HepG2 (cell line): ENCODE results near the gene POLN. TPM values are rescaled to one million over a fixed set of nuclear protein-coding genes. Genes with fewer than 3 reads are reported as not detected.

Experiments
- ARID3A ChIP-seq: IDR thresholded peaks from 2 replicates; pipeline ENCODE4 v1.6.1; 2012; ENCODE audit warnings: low read depth, low read length, improper control_type of control experiment
- CBX5 ChIP-seq: sonication (generic); formaldehyde crosslinking; IDR thresholded peaks from 2 replicates; pipeline ENCODE4 v1.4.0; 2020; ENCODE audit warnings: missing genetic modification reagents, borderline replicate concordance
- CSRNP2 ChIP-seq: sonication (generic); formaldehyde crosslinking; conservative IDR thresholded peaks from 2 replicates; pipeline ENCODE4 v1.8.0; 2022; ENCODE audit warnings: low read depth, missing genetic modification reagents
- CTCF ChIP-seq: sonication (generic); formaldehyde crosslinking; IDR thresholded peaks from 2 replicates; pipeline ENCODE4 v1.5.0; 2020; ENCODE audit warnings: mild to moderate bottlenecking, missing genetic modification reagents, moderate library complexity
- FIP1L1 ChIP-seq: fragments of 200-400 bp; formaldehyde crosslinking; IDR thresholded peaks from 2 replicates; pipeline ENCODE4 v1.6.1; 2018; ENCODE audit warnings: low read depth, mild to moderate bottlenecking, low read length, moderate library complexity, borderline replicate concordance; ENCODE audit not compliant: insufficient read depth
- GATAD2A ChIP-seq: IDR thresholded peaks from 2 replicates; pipeline ENCODE4 v1.6.1; 2016
- SALL1 ChIP-seq: sonication (generic); formaldehyde crosslinking; IDR thresholded peaks from 2 replicates; pipeline ENCODE4 v1.8.0; 2022; ENCODE audit warnings: mild to moderate bottlenecking, missing genetic modification reagents
- SMC3 ChIP-seq: IDR thresholded peaks from 2 replicates; pipeline ENCODE4 v1.6.1; 2011; ENCODE audit warnings: low read length, improper control_type of control experiment
- STAG1 ChIP-seq: sonication (generic); formaldehyde crosslinking; IDR thresholded peaks from 2 replicates; pipeline ENCODE4 v1.4.0; 2020; ENCODE audit warnings: missing genetic modification reagents
- TEAD3 ChIP-seq: optimal IDR thresholded peaks from 2 replicates; pipeline ENCODE3; 2016; ENCODE audit warnings: borderline replicate concordance
- TRIM24 ChIP-seq: sonication (generic); formaldehyde crosslinking; IDR thresholded peaks from 2 replicates; pipeline ENCODE4 v1.8.0; 2022; ENCODE audit warnings: mild to moderate bottlenecking, missing genetic modification reagents
- ZBTB33 ChIP-seq: sonication (generic); formaldehyde crosslinking; IDR thresholded peaks from 2 replicates; pipeline ENCODE4 v1.4.0; 2020; ENCODE audit warnings: missing genetic modification reagents
- ZFYVE20 ChIP-seq: sonication (generic); formaldehyde crosslinking; IDR thresholded peaks from 2 replicates; pipeline ENCODE4 v1.8.0; 2023; ENCODE audit warnings: low read depth, mild to moderate bottlenecking, moderate library complexity, missing genetic modification reagents, borderline replicate concordance
- ZNF205 ChIP-seq: IDR thresholded peaks from 2 replicates; pipeline ENCODE4 v1.6.1; 2018; ENCODE audit warnings: missing biosample characterization, missing genetic modification reagents
- ZNF331 ChIP-seq: sonication (generic); formaldehyde crosslinking; IDR thresholded peaks from 2 replicates; pipeline ENCODE4 v1.4.0; 2020; ENCODE audit warnings: missing genetic modification reagents
- ZNF710 ChIP-seq: sonication (generic); formaldehyde crosslinking; IDR thresholded peaks from 2 replicates; pipeline ENCODE4 v1.5.0; 2020; ENCODE audit warnings: mild to moderate bottlenecking, missing genetic modification reagents, borderline replicate concordance
- polyA plus RNA-seq, 8 experiments: library from polyadenylated mRNA; depleted of rRNA in 3 of 8; stranded (reverse) in 7 of 8; unstranded in 1 of 8; fragments of >200 nt; fragmentation: Illumina TruSeq in 4 of 8; extraction: Trizol in 4 of 8; gene quantifications; 2 replicates each; pipeline versions ENCODE4 v1.2.1 to v1.2.3, GENCODE V29; 2011 to 2016; ENCODE audit warnings: low read depth in 4 of 8, missing spikeins in 1 of 8, mixed read lengths in 1 of 8; ENCODE audit not compliant: insufficient read depth in 1 of 8
- total RNA-seq, 5 experiments: library from RNA; depleted of rRNA; stranded (reverse); fragments of >200 nt; fragmentation: Illumina TruSeq; extraction: Trizol; gene quantifications; 2 replicates each; pipeline ENCODE4 v1.2.3, GENCODE V29; 2016; ENCODE audit warnings: low read depth in 1 of 5

The POLN gene
- total and polyA plus RNA-seq, 2 of the 13 experiments (the other 11 are each of a cell fraction or from before 2014, with no cell fraction given): 0.93 to 1.5 TPM

DNA sequence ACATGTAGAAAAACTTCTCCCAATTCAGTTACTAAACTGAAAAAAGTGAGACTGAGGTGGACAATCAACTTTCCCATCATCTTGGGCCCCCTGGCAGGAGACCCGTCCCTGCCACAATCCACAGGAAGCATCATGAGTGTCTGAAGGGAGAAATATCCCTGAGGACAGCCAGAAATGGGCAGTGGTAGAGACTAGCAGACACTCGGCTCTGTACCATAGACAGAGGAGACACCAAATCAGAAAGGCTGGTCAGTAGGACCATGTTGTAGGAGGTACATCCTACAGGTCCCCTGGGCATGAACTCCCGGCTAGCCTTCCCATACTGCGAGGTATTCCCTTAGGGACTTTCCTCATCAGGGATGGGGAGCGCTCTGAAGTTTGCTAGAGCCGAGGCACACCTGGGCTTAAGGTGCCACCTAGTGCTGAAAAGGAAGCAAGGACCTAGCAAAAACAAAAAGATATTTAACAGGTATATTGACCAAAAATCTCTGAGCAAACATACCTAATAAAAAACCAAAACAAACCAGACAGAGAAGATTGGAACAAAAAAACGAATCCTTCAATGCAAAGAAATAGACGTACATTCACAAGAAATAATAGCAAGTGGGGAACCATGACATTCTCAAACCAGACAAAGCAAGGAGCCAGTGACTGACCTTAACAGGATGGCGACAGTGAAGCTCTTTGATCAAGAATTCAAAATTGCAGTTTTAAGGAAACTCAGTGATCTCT lies 55.6 kb downstream of the POLN start (continued):
- TF ChIP-seq CTCF (CRISPR knock-in tag) (peak; percentile 88), ARID3A (0 out of 2 replicates have a peak, but pooled peaks have one; percentile 7), ZNF710 (CRISPR knock-in tag) (0 out of 2 replicates have a peak, but pooled peaks have one; percentile 32), TEAD3 (CRISPR knock-in tag) (peak; percentile 41), ZBTB33 (peak; percentile 69; the same call in 1 of the 2 replicates), SALL1 (CRISPR knock-in tag) (peak; percentile 36; the same call in 1 of the 2 replicates), STAG1 (CRISPR knock-in tag) (peak; percentile 98), CSRNP2 (CRISPR knock-in tag) (no peak), GATAD2A (0 out of 2 replicates have a peak, but pooled peaks have one; percentile 14), SMC3 (peak; percentile 91), CBX5 (CRISPR knock-in tag) (0 out of 2 replicates have a peak, but pooled peaks have one; percentile 25), FIP1L1 (no peak), ZNF205 (CRISPR knock-in tag) (peak; percentile 70; the same call in 1 of the 2 replicates), ZNF331 (CRISPR knock-in tag) (0 out of 2 replicates have a peak, but pooled peaks have one; percentile 15), ZFYVE20 (CRISPR knock-in tag) (no peak), TRIM24 (CRISPR knock-in tag) (no peak)
- TF ChIP-seq, all 625 proteins: peak for 17
